GM12864 (cell line): ENCODE data around the gene CEP78.

Experiments used
- DNase-seq: peaks from one replicate; pipeline ENCODE4 v3.0.0-alpha.2; 2011; ENCODE audit warnings: low read depth
- H3K4me3 ChIP-seq: 2 replicates; pipeline ENCODE4 v1.5.1; 2011; ENCODE audit warnings: mild to moderate bottlenecking, low read depth, low read length, control low read depth
- TF ChIP-seq, protein P1 (sequence below): IDR thresholded peaks from 2 replicates; pipeline ENCODE4 v1.5.1; 2011; ENCODE audit warnings: low read depth, mild to moderate bottlenecking, moderate library complexity, low read length, control low read depth, inconsistent platforms; ENCODE audit errors: missing control alignments

The CEP78 gene

DNA sequence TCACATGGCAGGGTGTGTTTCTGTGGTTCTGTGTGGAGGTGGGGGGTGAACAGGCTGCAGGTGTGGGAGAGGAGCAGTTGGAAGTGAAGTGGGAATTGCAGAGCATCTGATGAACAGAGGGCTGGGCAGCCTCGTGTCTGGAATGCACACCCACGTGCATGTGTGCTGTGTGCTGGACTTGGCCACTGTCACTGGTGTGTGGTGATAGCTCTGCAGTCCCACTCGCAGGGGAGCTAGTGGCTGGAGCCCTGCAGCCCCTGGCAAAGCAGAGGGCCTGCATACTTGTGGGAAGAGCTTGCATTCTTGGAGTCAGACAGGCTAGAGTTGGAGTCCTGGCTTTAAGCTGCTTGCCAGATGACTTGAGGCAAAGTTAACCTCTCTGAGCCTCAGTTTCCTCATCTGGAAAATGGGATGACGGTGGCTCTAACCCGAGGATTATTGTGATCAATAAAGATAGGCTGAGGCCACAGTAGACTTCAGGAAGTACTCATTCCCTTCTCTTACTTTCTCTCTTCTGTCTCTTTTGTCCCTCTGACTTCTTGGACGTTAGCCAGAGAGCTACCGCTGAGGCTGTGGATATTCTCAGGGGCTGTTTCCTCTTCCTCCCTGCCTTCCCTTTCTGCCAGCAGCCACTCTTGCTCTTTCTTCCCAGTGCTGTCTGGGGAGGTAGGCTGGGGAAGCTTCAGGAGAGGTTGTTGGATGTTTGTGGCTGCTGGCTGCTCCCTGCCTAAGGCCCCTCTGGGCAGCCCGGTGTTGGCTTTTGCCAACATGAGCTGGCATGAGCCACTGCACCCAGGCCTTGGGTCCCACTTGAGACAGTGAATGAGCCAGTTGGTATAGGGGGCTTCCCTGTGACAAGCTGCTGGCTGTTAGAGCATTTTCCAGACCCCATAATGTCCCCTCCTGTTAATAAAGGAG, 79.3 kb downstream of the CEP78 start:
- H3K4me3 ChIP-seq = no peak overlapping the region
- TF ChIP-seq, protein P1, sequence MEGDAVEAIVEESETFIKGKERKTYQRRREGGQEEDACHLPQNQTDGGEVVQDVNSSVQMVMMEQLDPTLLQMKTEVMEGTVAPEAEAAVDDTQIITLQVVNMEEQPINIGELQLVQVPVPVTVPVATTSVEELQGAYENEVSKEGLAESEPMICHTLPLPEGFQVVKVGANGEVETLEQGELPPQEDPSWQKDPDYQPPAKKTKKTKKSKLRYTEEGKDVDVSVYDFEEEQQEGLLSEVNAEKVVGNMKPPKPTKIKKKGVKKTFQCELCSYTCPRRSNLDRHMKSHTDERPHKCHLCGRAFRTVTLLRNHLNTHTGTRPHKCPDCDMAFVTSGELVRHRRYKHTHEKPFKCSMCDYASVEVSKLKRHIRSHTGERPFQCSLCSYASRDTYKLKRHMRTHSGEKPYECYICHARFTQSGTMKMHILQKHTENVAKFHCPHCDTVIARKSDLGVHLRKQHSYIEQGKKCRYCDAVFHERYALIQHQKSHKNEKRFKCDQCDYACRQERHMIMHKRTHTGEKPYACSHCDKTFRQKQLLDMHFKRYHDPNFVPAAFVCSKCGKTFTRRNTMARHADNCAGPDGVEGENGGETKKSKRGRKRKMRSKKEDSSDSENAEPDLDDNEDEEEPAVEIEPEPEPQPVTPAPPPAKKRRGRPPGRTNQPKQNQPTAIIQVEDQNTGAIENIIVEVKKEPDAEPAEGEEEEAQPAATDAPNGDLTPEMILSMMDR = no peak
- DNase-seq = no peak

GRCh38 chr9:78316166-78316892, 80.5 kb downstream of the CEP78 start:
- TF ChIP-seq, protein P1 = no peak
- no peak for DNase-seq

GRCh38 chr9:78319197-78320029, 83.5 kb downstream of the CEP78 start:
- no peak overlapping the region for H3K4me3 ChIP-seq
- TF ChIP-seq, protein P1 = no peak
- DNase-seq = no peak

More at GRCh38 chr9:78316166-78316892, 80.5 kb downstream of the CEP78 start:
- no peak overlapping the region for H3K4me3 ChIP-seq

DNA sequence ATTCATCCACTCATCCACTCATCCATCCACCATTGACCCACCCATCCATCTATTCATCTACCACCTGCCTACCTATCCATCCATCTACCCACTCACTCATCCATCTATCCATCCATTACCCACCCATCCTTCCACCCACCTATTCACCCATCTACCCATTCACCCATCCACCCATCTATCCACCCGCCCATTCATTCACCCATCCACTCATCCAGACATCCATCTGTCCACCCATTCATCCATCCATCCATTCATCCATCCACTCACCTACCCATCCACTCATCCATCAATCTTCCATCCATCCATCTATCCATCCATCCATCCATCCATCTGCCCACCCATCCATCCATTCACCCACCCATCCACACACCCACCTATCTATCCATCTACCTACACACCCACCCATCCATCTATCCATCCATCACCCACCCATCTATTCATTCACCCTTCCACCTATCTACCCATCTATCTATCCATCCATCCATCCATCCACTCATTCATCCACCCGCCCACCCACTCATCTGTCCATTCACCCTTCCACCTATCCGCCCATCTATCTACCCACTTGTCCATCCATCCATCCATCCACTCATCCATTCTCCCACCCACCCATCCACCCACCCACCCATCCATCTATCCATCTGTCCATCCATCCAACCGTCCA, 84.3 kb downstream of the CEP78 start:
- no peak overlapping the region for H3K4me3 ChIP-seq
- TF ChIP-seq, protein P1 = no peak
- no peak for DNase-seq

DNA sequence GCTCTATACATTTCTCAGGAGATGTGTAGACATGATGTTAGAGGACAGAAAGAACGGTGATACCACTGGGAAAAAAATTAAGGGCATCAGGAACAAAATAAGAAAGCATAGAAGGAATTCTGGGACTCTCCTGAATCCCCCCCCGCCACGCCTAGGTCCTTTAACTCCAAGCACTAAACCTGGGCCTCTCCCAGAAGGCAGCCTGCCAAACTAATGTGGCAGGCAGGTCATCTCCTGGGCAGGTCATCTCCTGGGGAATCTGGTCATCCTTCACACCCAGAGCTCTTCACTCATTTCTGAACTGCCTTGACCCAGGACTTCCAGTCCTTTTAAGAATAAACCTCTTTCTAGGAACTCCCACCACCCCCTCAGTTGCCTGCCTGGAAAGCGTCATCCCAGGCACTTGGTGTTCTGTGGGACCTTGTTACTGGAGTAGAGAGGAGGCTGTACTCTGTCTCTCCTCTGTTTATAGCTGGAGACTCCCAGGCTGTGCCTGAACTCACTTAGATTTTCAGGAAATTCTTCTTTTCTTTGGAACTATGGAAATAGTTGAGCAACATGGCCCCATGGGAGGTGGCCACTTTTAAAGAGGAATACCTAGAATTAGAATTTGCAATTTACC, 85.1 kb downstream of the CEP78 start:
- no peak overlapping the region for H3K4me3 ChIP-seq
- no peak for DNase-seq
- TF ChIP-seq, protein P1 = no peak

DNA sequence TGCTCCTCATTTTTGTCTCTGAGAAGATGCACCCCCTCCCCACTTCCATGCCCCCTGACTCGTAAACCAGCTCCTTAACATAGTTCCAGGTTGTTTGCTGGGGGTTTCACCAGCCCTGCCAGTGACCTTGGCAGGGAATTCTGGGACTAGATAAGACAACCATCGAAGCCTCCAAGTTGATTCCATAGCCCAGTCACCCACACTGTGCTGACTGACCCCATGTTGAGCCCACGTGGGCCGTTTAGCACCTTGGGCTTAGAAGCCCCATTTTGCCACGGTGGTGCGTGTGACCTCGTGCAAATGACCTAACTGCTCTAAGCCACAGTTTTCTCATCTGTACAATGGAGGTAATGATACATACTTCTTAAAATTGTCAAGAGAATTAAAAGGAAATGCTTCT, 85.6 kb downstream of the CEP78 start:
- DNase-seq = no peak
- no peak overlapping the region for H3K4me3 ChIP-seq
- TF ChIP-seq, protein P1 = no peak
